ENCODE data around the gene PPP6R1. TPM values are rescaled to one million over a fixed set of nuclear protein-coding genes. Genes with fewer than 3 reads are reported as not detected.

Gene PPP6R1
- total and polyA plus RNA-seq, 8 donors = 19.5 to 112 (median 50.8) TPM

DNA sequence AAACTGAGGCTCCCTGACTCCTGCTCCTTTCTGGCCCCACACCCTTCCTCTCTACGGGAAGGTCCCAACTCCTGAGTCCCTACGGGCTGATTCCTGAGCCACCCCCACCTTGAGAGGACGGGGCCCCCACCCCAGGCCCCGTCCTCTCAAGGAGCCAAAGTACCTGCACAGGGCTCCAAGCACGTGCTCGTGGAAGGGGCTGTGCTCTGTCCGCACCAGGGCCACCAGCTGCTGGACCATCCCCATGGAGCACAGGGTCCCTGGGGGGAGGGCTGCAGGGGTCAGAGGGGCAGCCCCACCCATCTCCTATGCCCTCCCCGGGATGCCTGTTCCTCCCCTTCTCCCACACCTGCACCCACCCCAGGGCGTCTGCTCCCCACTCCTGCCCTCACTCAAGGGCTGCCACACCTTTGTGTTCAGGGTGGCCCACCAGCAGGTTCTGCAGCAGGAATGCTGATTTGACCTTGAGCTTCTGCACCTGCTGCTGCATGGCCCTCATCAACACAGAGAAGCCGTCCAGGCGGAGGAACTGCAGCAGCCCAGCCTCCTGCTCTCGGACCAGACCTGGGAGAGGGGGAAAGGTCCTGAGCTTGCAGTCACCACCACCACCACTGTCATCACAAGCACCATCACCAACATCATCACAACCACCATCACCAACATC, 7.0 kb upstream of the PPP6R1 start:
- Histone ChIP-seq H3K9me3 (no peaks in the 10 kb centered on the region), H3K27me3 (no peaks in the 10 kb centered on the region), H3K4me1 (no peaks in the 10 kb centered on the region), H3K27ac (no peak overlapping the region), H3K36me3 (peaks cover 7 to 51% (median 42%) of the 10 kb centered on the region in 4 donors), H3K4me3 (no peak overlapping the region)
- intact Hi-C loops (cut with DNase I; ENCODE audit: low total_unique reads) = no loop called here
- no peak for DNase-seq
- 91 to 97% (median 92%) methylated on average over 11 to 12 of the region's 12 CpGs for WGBS, 5 donors
- TF ChIP-seq POLR2AphosphoS5 (IDR thresholded peaks at IDR 0.05) (no peak), POLR2A (IDR thresholded peaks at IDR 0.05) (no peak)
- TF ChIP-seq, protein P1, sequence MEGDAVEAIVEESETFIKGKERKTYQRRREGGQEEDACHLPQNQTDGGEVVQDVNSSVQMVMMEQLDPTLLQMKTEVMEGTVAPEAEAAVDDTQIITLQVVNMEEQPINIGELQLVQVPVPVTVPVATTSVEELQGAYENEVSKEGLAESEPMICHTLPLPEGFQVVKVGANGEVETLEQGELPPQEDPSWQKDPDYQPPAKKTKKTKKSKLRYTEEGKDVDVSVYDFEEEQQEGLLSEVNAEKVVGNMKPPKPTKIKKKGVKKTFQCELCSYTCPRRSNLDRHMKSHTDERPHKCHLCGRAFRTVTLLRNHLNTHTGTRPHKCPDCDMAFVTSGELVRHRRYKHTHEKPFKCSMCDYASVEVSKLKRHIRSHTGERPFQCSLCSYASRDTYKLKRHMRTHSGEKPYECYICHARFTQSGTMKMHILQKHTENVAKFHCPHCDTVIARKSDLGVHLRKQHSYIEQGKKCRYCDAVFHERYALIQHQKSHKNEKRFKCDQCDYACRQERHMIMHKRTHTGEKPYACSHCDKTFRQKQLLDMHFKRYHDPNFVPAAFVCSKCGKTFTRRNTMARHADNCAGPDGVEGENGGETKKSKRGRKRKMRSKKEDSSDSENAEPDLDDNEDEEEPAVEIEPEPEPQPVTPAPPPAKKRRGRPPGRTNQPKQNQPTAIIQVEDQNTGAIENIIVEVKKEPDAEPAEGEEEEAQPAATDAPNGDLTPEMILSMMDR (IDR thresholded peaks at IDR 0.05) = no peak

GRCh38 chr19:55265173-55265572, 6.4 kb upstream of the PPP6R1 start:
- H3K36me3 ChIP-seq = peaks cover 7 to 44% (median 35%) of the 10 kb centered on the region in 4 donors
- H3K9me3 ChIP-seq = no peaks in the 10 kb centered on the region
- intact Hi-C loops (cut with DNase I; ENCODE audit: low total_unique reads) = no loop called here
- no peak overlapping the region for H3K27ac ChIP-seq
- peaks cover 0 to 1% (median 0%) of the 10 kb centered on the region in 4 donors for H3K4me1 ChIP-seq
- no peak for DNase-seq
- H3K27me3 ChIP-seq = no peaks in the 10 kb centered on the region
- TF ChIP-seq EP300 (IDR thresholded peaks at IDR 0.05) = no peak
- TF ChIP-seq, protein P1 (IDR thresholded peaks at IDR 0.05) = no peak
- TF ChIP-seq POLR2A (IDR thresholded peaks at IDR 0.05) = no peak
- no peak for TF ChIP-seq POLR2AphosphoS5 (IDR thresholded peaks at IDR 0.05)
- 90 to 95% (median 92%) methylated on average over 10 to 16 of the region's 16 CpGs for WGBS, 5 donors
- no peak overlapping the region for H3K4me3 ChIP-seq

DNA sequence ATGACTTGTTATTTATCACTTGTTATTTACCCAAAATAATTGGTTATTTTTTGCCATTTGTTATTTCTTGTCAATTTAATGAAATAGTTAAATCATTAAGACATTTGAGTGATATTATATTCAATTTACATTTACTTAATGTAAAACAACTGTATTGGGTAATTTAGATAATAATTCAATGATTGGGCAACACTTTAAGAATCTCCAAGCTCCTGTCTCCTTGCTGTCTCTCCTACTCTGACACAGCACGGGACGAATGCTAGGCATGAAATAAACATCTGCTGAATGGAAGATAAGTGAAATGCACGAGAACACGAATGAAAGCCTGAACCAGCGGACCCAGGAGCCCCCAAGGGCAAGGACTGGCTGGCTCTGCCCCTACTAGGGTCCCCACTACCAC, 5.7 kb upstream of the PPP6R1 start:
- H3K9me3 ChIP-seq = no peaks in the 10 kb centered on the region
- no peak overlapping the region for H3K27ac ChIP-seq
- intact Hi-C loops (cut with DNase I; ENCODE audit: low total_unique reads) = no loop called here
- TF ChIP-seq, protein P1 (IDR thresholded peaks at IDR 0.05) = no peak
- TF ChIP-seq POLR2AphosphoS5 (IDR thresholded peaks at IDR 0.05) = no peak
- TF ChIP-seq POLR2A (IDR thresholded peaks at IDR 0.05) = no peak
- no peak for TF ChIP-seq EP300 (IDR thresholded peaks at IDR 0.05)
- no peak for DNase-seq
- WGBS, 5 donors = 82 to 91% (median 86%) methylated on average over 5 of the region's 5 CpGs
- H3K27me3 ChIP-seq = no peaks in the 10 kb centered on the region
- peaks cover 7 to 37% (median 29%) of the 10 kb centered on the region in 4 donors for H3K36me3 ChIP-seq
- H3K4me3 ChIP-seq = no peak overlapping the region
- H3K4me1 ChIP-seq = peaks cover 6 to 8% (median 6%) of the 10 kb centered on the region in 4 donors

- H3K27me3 ChIP-seq = no peaks in the 10 kb centered on the region
- no peak overlapping the region for H3K27ac ChIP-seq
- no peak overlapping the region for H3K4me3 ChIP-seq
- no peaks in the 10 kb centered on the region for H3K9me3 ChIP-seq
- intact Hi-C loops (cut with DNase I; ENCODE audit: low total_unique reads) = no loop called here
- TF ChIP-seq POLR2A (IDR thresholded peaks at IDR 0.05) (no peak), POLR2AphosphoS5 (IDR thresholded peaks at IDR 0.05) (no peak), EP300 (IDR thresholded peaks at IDR 0.05) (no peak)
- TF ChIP-seq, protein P1 (IDR thresholded peaks at IDR 0.05) = no peak
- peaks cover 7 to 25% (median 20%) of the 10 kb centered on the region in 4 donors for H3K36me3 ChIP-seq
- DNase-seq = no peak
- H3K4me1 ChIP-seq = peaks cover 9 to 17% (median 14%) of the 10 kb centered on the region in 4 donors
- 93 to 97% (median 95%) methylated on average over 8 to 9 of the region's 9 CpGs for WGBS, 5 donors
Observed at GRCh38 chr19:55262359-55262758, 3.5 kb upstream of the PPP6R1 start.

Data from stomach (tissue), 9 donors.